ENCODE results near the gene LARGE2.

LARGE2 gene

DNA sequence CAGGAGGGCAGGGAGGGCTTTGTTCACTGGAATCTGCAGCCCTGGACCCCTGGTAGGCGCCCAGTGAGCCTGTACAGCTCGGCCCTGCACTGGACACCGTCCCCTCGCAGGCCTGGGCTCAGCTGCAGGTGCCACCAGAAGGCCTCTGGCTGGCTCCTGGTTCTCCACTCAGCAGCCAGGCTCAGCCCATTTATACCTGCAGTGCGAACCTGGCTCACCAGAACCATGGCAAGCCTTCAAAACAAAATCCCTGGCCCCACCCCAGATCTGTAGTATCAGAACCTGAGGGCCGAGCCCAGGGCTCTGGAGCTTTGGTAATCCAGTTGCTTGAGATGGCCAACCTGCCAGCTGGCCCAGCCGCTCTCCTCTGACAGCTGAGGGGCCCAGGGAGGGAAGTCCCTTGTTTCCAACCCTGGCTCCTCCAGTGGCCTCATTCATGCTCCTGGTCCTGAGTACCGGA, 14.5 kb upstream of the LARGE2 start:
- Histone ChIP-seq H3K4me3 (ENCODE audit: low read length) (no peak overlapping the region), H3K9me3 (replicated peaks; ENCODE audit: low read length) (no peaks in the 10 kb centered on the region), H3K4me1 (ENCODE audit: control insufficient read depth, insufficient read depth, low read length) (no peaks in the 10 kb centered on the region), H3K4me2 (ENCODE audit: low read length) (no peak overlapping the region), H3K36me3 (ENCODE audit: insufficient read depth, low read length) (peaks cover 20% of the 10 kb centered on the region), H3K27me3 (ENCODE audit: control insufficient read depth, insufficient read depth, low read length) (no peaks in the 10 kb centered on the region), H3K9ac (ENCODE audit: low read depth, low read length) (no peak overlapping the region)

DNA sequence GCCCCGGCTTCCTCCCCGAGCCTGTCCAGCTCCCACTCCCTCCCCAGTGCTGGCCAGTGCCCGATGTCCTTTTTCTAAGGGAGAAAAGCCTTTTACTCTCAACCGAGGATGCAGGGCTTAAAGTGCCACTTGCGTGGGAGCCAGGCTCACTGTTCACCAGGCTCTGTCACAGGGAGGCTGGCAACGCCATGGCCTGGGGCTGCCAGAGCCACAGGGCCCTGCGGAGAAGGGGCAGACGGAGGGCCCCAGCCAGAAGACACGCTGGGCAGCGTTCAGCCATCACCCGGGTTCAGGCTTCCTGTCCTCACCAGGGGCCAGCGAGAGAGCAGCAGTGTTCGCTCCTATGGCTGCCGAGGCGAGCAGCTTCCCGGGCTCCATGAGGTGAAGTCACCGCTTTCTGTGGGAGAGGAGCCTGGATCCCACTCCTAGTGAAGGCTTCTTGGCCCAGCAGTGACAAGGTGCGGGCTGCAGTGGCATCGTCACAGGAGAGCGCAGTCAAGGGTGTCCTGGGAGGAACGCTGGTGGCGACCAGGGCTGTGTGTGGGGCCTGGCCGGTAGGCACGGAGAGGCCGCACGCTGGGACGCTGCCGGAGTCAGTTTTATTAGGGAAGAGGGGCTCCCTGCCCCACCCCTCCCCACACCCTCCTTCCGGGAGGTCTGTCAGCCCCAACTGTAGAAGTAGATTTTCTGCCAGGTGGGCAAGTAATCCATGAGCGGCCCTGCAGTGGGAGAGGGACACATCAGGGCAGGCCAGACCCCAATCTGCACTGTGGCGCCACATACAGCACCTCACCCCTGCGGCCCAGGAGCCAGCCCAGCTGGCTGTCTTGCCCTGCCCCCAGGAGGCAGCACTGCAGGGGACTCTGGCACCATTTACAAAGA, 12.6 kb upstream of the LARGE2 start:
- Histone ChIP-seq H3K36me3 (ENCODE audit: insufficient read depth, low read length) (peaks cover 39% of the 10 kb centered on the region), H3K4me1 (ENCODE audit: control insufficient read depth, insufficient read depth, low read length) (no peaks in the 10 kb centered on the region), H3K4me3 (ENCODE audit: low read length) (no peak overlapping the region), H3K4me2 (ENCODE audit: low read length) (no peak overlapping the region), H3K27me3 (ENCODE audit: control insufficient read depth, insufficient read depth, low read length) (no peaks in the 10 kb centered on the region), H3K9ac (ENCODE audit: low read depth, low read length) (no peak overlapping the region), H3K9me3 (replicated peaks; ENCODE audit: low read length) (no peaks in the 10 kb centered on the region)

DNA sequence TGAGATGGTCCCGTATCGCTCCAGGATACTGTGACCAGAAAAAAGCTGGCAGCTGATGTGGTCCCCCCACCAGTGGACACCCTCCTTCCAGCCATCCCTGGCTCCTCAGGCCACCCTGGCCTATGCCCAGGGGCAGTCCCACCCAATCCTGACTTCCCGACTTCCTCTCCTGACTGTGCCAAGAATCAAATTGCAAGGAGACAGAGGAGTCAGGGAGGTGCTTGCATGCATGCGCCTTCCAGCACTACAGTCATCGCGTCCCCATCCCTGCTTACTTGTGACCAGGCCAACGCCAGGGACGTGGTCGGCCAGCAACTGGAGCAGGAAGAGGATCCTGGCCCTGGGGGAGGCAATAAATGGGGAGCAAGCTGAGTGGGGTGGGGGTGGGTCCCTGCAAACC, 11.8 kb upstream of the LARGE2 start:
- no peak overlapping the region for H3K9ac ChIP-seq (ENCODE audit: low read depth, low read length)
- no peaks in the 10 kb centered on the region for H3K4me1 ChIP-seq (ENCODE audit: control insufficient read depth, insufficient read depth, low read length)
- H3K4me2 ChIP-seq (ENCODE audit: low read length): no peak overlapping the region
- no peak overlapping the region for H3K4me3 ChIP-seq (ENCODE audit: low read length)
- H3K9me3 ChIP-seq (replicated peaks; ENCODE audit: low read length): no peaks in the 10 kb centered on the region
- no peaks in the 10 kb centered on the region for H3K27me3 ChIP-seq (ENCODE audit: control insufficient read depth, insufficient read depth, low read length)
- peaks cover 46% of the 10 kb centered on the region for H3K36me3 ChIP-seq (ENCODE audit: insufficient read depth, low read length)

DNA sequence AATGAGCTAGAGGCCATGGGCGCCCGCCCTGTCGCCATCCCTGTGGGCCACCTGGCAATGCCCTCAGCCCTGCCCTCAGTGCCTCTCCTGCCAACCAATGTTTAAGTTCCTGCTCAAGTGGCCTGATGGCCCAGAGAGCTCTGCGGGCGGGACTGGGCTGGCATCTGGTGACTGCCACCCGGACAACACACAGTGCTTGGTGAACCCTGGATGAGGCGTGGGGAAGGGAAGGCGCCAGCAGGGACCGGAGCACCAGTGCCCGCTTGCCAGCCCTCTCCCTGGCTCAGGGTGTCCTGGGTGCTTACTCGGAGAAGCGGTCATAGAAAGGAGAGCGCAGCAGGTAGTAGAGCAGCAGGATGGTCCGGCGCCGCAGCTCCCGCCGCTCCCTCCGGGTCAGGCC, 8.9 kb upstream of the LARGE2 start:
- Histone ChIP-seq H3K27me3 (ENCODE audit: control insufficient read depth, insufficient read depth, low read length) (no peaks in the 10 kb centered on the region), H3K9me3 (replicated peaks; ENCODE audit: low read length) (no peaks in the 10 kb centered on the region), H3K9ac (ENCODE audit: low read depth, low read length) (no peak overlapping the region), H3K36me3 (ENCODE audit: insufficient read depth, low read length) (peaks cover 46% of the 10 kb centered on the region), H3K4me1 (ENCODE audit: control insufficient read depth, insufficient read depth, low read length) (peaks cover 5% of the 10 kb centered on the region), H3K4me2 (ENCODE audit: low read length) (no peak overlapping the region), H3K4me3 (ENCODE audit: low read length) (no peak overlapping the region)

DNA sequence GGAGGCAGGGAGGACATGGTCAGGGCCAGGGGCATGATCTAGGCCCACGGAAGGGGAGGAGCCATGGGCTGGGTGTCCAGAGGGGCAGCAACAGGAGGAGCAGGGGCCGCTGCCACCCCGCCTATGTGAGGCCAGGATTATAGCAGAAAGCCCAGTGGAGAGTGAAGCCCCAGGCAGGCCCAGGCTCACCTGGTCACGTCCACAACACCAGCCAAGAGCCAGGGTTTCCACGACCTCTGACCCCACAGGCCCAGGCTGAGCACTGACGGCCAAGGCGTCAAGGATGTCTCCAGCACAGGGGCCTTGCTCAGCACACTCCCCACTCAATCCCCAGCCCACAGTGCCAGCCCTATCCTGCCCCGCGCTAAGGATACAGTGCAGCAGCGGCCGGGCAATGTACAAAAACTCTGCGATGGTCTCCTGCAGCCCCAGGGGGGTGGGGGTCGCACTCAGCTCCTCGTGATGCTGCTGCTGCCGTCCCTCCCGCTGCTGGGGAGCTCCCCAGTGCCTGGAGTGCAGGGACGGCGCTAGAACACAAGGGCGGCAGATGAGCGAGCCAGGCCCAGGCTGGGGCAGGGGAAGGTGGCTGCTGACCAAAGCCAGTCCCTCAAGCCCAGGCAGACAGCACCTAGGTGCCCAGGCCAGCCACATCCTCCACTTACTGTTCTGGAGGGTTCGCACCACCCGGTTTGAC, 8.4 kb upstream of the LARGE2 start:
- no peaks in the 10 kb centered on the region for H3K27me3 ChIP-seq (ENCODE audit: control insufficient read depth, insufficient read depth, low read length)
- H3K9ac ChIP-seq (ENCODE audit: low read depth, low read length): no peak overlapping the region
- H3K4me1 ChIP-seq (ENCODE audit: control insufficient read depth, insufficient read depth, low read length): peaks cover 5% of the 10 kb centered on the region
- peaks cover 46% of the 10 kb centered on the region for H3K36me3 ChIP-seq (ENCODE audit: insufficient read depth, low read length)
- no peak overlapping the region for H3K4me3 ChIP-seq (ENCODE audit: low read length)
- no peaks in the 10 kb centered on the region for H3K9me3 ChIP-seq (replicated peaks; ENCODE audit: low read length)
- H3K4me2 ChIP-seq (ENCODE audit: low read length): no peak overlapping the region

DNA sequence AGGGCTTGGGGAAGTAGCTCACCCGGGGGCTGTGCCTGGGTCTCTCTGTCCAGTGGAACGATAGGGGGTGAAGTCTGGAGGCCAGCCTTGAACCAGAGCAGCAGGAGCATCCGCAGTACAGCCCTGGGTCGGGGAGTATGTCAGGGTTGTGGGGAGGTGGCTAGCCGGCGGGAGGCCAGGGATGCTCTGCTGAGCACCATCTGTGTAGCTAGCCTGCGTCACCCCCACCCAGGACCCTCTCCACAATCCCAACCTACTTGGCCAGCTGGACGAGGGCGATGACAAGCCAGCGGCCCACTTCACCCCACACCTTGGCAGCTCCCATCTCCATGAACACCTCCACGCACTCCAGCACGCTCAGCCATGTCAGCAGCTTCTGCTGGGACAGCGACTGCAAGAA, 7.0 kb upstream of the LARGE2 start:
- H3K9ac ChIP-seq (ENCODE audit: low read depth, low read length): no peak overlapping the region
- peaks cover 38% of the 10 kb centered on the region for H3K36me3 ChIP-seq (ENCODE audit: insufficient read depth, low read length)

DNA sequence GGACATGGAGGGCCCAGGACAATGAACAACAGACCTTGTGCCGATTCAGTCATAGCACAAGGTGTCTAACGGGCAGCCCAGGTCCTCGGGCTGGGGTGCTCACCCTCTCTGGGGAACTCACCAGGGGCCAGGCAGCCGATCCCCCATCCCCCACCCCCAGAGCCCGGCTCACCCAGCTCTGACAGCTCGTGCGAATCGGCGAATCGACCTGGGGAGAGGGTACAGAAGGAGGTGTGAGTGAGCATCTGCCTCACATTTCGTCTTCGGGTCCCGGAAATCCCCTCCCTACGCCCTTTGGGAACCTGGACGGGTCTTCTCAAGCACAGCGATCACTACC, 5.2 kb upstream of the LARGE2 start:
- H3K4me1 ChIP-seq (ENCODE audit: control insufficient read depth, insufficient read depth, low read length): peaks cover 5% of the 10 kb centered on the region
- H3K4me3 ChIP-seq (ENCODE audit: low read length): peak overlapping the region; percentile 94
- H3K9ac ChIP-seq (ENCODE audit: low read depth, low read length): peak overlapping the region; percentile 97
- H3K9me3 ChIP-seq (replicated peaks; ENCODE audit: low read length): no peaks in the 10 kb centered on the region
- peaks cover 26% of the 10 kb centered on the region for H3K36me3 ChIP-seq (ENCODE audit: insufficient read depth, low read length)
- H3K4me2 ChIP-seq (ENCODE audit: low read length): peak overlapping the region; percentile 99
- H3K27me3 ChIP-seq (ENCODE audit: control insufficient read depth, insufficient read depth, low read length): peaks cover under 1% of the 10 kb centered on the region

More for the DNA sequence above, 7.0 kb upstream of the LARGE2 start:
- Histone ChIP-seq H3K4me3 (ENCODE audit: low read length) (no peak overlapping the region), H3K9me3 (replicated peaks; ENCODE audit: low read length) (no peaks in the 10 kb centered on the region), H3K4me2 (ENCODE audit: low read length) (no peak overlapping the region), H3K27me3 (ENCODE audit: control insufficient read depth, insufficient read depth, low read length) (no peaks in the 10 kb centered on the region), H3K4me1 (ENCODE audit: control insufficient read depth, insufficient read depth, low read length) (peaks cover 5% of the 10 kb centered on the region)

DNA sequence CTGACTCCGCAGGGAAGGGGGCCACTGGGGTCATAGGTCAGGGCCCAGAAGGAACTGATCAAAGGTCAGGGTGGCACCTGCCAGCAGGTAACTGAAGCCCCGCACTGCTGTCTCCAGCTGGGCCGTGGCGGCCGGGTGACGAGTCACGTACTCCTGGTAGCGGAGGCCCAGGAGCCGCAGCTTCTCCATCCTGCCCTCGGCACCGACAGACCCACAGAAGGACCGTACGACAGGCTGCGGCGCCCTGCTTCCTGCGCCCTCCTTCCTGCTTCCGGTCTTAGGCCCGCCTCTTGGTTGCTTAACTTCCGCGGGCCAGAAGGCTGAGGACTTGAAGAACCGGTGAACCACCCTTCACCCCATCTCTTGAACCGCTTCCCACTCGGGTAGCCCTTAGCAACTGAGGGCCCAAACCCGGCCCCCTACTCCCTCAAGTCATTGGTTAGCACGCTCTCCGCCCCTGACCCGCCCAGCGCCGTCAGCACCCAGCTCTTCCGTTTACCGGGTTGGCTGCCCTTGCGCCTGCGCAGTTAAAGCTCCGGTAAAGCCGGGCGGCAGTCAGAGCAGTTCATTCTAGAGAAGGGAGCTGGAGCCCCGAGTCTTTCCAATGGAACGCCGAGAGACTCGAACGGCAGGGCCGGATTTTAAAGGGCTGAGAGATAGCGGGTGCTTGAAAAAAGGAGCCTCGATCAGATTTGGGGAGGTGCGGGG, 4.7 kb upstream of the LARGE2 start, which contains the start of gene PEX16:
TSS of gene PEX16 (minus strand) at position 255 of the 708 bp plus-strand sequence. CDS start at position 189, 66 bp downstream.
- Histone ChIP-seq H3K4me2 (ENCODE audit: low read length) (peak within 1 kb of the TSS; percentile 99), H3K4me3 (ENCODE audit: low read length) (peak within 1 kb of the TSS; percentile 94), H3K9me3 (replicated peaks; ENCODE audit: low read length) (no peaks in the 10 kb centered on the region), H3K9ac (ENCODE audit: low read depth, low read length) (peak within 1 kb of the TSS; percentile 97), H3K27me3 (ENCODE audit: control insufficient read depth, insufficient read depth, low read length) (peaks cover 6% of the 10 kb centered on the region), H3K36me3 (ENCODE audit: insufficient read depth, low read length) (peaks cover 26% of the 10 kb centered on the region), H3K4me1 (ENCODE audit: control insufficient read depth, insufficient read depth, low read length) (peaks cover 7% of the 10 kb centered on the region)

DNA sequence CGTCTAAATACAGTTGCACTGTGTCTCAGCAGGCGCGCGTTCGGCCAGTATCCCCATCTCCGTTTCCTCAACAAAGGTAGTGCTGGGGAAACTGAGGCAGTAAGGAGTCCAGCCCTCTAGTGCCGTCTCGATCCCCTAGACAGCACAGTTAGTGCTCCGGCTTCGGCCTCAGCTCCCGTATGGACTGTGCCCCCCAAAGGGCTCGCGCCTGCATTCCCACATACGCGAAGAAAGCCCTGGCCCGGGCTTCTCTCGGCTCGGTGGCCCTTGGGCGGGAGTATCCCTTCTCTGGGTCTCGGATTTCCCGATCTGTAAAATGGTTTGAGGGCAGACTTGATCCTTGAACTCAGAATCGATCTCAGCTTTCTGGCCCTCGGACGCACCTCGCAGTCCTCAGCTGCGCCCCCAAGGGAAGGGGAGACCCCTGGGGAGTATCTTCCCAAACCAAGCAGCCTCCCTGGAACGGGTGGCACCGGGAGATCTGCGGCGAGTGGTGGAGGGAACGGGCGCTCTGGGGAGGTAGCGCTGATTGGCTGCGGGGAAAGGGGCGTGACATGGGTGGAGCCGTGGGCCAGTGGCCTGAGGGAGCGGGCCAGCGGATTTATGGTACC, 4.0 kb upstream of the LARGE2 start:
- H3K4me3 ChIP-seq (ENCODE audit: low read length): peak overlapping the region; percentile 94
- H3K27me3 ChIP-seq (ENCODE audit: control insufficient read depth, insufficient read depth, low read length): peaks cover 12% of the 10 kb centered on the region
- H3K9ac ChIP-seq (ENCODE audit: low read depth, low read length): peak overlapping the region; percentile 97
- H3K4me1 ChIP-seq (ENCODE audit: control insufficient read depth, insufficient read depth, low read length): peaks cover 7% of the 10 kb centered on the region
- peak overlapping the region; percentile 99 for H3K4me2 ChIP-seq (ENCODE audit: low read length)
- peaks cover 21% of the 10 kb centered on the region for H3K36me3 ChIP-seq (ENCODE audit: insufficient read depth, low read length)
- no peaks in the 10 kb centered on the region for H3K9me3 ChIP-seq (replicated peaks; ENCODE audit: low read length)

DNA sequence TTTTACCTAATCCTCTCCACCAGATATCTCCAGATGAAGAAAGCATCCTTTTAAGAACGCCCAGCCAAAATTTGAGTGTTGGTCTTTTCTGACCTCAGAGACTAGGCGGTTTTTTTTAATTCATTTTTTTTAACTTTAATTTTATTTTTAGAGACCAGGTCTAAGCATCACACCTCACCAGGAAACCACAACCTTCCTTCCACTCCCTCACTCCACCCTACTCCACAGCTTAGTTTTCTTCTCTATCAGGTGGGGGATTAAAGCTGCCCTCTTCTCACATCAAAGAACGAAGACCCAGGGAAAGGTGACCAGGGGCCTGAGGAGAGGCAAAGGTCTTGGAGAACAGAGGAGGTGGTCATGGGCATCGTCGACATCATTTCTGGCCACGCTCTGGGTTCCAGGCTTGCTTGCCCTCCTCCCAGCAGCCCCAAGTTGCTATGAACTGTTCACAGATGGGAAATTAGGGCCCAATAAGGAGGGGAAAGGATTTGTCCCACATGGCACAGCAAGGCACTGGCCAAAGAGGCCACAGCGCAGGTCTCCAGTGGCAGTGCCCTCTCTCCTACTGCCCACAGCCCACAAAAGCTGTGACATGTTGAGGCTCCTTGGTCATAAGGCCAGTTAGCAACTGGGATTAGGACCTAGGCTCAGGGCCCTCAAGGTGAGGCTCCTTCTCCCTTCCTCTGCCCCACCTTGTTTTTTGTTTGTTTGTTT, 3.3 kb upstream of the LARGE2 start:
- Histone ChIP-seq H3K27me3 (ENCODE audit: control insufficient read depth, insufficient read depth, low read length) (peaks cover 16% of the 10 kb centered on the region), H3K4me3 (ENCODE audit: low read length) (peak overlapping the region; percentile 94), H3K4me1 (ENCODE audit: control insufficient read depth, insufficient read depth, low read length) (peaks cover 7% of the 10 kb centered on the region), H3K9me3 (replicated peaks; ENCODE audit: low read length) (no peaks in the 10 kb centered on the region), H3K4me2 (ENCODE audit: low read length) (peak overlapping the region; percentile 99), H3K36me3 (ENCODE audit: insufficient read depth, low read length) (peaks cover 14% of the 10 kb centered on the region), H3K9ac (ENCODE audit: low read depth, low read length) (no peak overlapping the region)

All from skeletal muscle satellite cell (primary cell).